ENCODE data around the gene FREM3.
"Not testable (repeated sequence)": the region's sequence is repeated elsewhere in the genome, so short reads cannot be mapped to it uniquely, and the experiment has no call there.

FREM3 gene

GRCh38 chr4:143700416-143701352, at the start of gene FREM3:
Gene FREM3, minus strand, starts transcription at chr4:143700675. Its CDS starts 0 bp downstream, at chr4:143700675.
- peak; percentile 27 for DNase-seq

- no peak for DNase-seq
Observed at GRCh38 chr4:143745874-143746273, 45.4 kb upstream of the FREM3 start.

GRCh38 chr4:143743591-143743990, 43.1 kb upstream of the FREM3 start:
- DNase-seq: no peak

- DNase-seq: no peak
Observed at GRCh38 chr4:143742834-143743233, 42.4 kb upstream of the FREM3 start.

GRCh38 chr4:143736861-143737260, 36.4 kb upstream of the FREM3 start:
- DNase-seq: no peak

- DNase-seq: not testable (repeated sequence)
Observed at GRCh38 chr4:143736061-143736460, 35.6 kb upstream of the FREM3 start.

- DNase-seq: no peak
Observed at GRCh38 chr4:143728166-143728565, 27.7 kb upstream of the FREM3 start.

GRCh38 chr4:143726714-143727113, 26.2 kb upstream of the FREM3 start:
- DNase-seq: no peak

- DNase-seq: no peak
Observed at GRCh38 chr4:143721317-143721716, 20.8 kb upstream of the FREM3 start.

GRCh38 chr4:143718748-143719147, 18.3 kb upstream of the FREM3 start:
- DNase-seq: not testable (repeated sequence)

GRCh38 chr4:143713955-143714625, 13.6 kb upstream of the FREM3 start:
- DNase-seq: no peak

GRCh38 chr4:143713553-143713952, 13.1 kb upstream of the FREM3 start:
- no peak for DNase-seq

- no peak for DNase-seq
Observed at GRCh38 chr4:143712155-143712550, 11.7 kb upstream of the FREM3 start.

- no peak for DNase-seq
Observed at GRCh38 chr4:143711543-143712154, 11.2 kb upstream of the FREM3 start.

- no peak for DNase-seq
Observed at GRCh38 chr4:143701365-143701764, 890 bp upstream of the FREM3 start.

GRCh38 chr4:143700046-143700415, 444 bp downstream of the FREM3 start:
- peak; percentile 21 for DNase-seq

GRCh38 chr4:143699331-143700045, 987 bp downstream of the FREM3 start:
- DNase-seq: no peak

- no peak for DNase-seq
Observed at GRCh38 chr4:143693856-143694255, 6.6 kb downstream of the FREM3 start.

GRCh38 chr4:143692241-143692640, 8.2 kb downstream of the FREM3 start:
- DNase-seq: no peak

- DNase-seq: no peak
Observed at GRCh38 chr4:143679434-143679833, 21.0 kb downstream of the FREM3 start.

GRCh38 chr4:143673629-143674028, 26.8 kb downstream of the FREM3 start:
- DNase-seq: not testable (repeated sequence)

GRCh38 chr4:143668930-143669552, 31.4 kb downstream of the FREM3 start:
- no peak for DNase-seq

GRCh38 chr4:143667461-143667860, 33.0 kb downstream of the FREM3 start:
- DNase-seq: no peak

Data from NCI-H345 (cell line).